ENCODE data around the gene BRD1.
"Not testable (repeated sequence)": the region's sequence is repeated elsewhere in the genome, so short reads cannot be mapped to it uniquely, and the experiment has no call there.

BRD1 gene

DNA sequence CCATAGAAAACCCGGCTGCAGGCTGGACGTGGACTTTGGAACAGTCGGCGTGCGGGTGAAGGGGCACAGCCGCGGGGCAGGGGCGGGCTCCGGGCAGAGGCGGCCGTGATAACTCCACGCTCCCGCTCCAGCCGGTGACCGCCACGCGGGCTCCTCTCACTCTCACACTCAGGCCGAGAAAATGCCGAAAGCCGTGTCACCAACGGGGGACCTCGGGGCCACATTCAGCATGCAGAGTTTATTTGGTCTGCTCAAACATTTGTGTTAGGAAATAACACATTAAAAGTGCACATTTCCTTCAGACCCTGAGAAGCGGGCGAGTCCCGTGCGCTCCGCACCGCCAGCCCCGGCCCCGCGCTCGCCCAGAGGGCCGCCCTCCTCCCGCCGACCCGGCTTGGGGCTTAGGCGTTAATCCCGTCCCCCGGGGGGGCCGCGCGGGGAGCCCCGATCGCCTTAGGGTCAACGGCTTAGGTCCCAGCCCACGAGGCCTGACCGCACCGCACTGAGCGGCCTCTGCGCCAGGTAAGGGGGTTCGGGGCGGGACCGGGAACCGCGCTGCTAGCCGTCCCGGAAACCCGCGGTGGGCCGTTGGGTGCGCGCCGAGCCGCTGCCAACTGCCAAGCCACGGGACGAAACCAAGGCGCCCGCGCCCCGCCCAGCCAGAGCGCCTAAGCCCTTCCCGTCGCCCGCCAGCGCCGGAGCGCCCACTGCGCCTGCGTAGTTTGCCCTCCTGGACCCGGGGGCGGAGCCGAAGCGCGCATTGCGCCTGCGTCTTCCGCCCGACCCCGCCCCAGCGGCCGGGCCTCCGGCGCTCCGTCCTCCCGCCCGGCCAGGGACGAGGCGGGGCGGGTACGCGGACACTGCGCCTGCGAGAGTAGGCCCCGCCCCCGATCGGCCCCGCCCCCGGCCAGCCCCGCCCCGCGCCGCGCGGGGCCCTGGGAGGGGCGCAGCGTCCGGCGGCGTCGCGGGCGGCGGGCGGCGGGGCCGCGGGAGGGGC, 25.5 kb upstream of the BRD1 start, which contains the start of gene ZBED4:
TSS of gene ZBED4 (plus strand) at position 947 of the 997 bp plus-strand sequence. CDS start 29,819 bp downstream, outside the sequence.
- peak; percentile 99 for DNase-seq

DNA sequence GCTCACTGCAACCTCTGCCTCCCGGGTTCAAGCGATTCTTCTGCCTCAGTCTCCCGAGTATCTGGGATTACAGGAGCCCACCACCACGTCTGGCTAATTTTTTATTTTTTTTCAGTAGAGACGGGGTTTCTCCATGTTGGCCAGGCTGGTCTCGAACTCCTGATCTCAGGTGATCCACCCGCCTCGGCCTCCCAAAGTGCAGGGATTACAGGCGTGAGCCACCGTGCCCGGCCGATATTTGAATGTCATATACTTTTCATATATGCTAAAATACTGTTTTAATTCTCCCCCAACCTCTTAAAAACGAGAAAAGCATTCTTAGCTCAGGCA, 24.9 kb upstream of the BRD1 start:
- not testable (repeated sequence) for DNase-seq

DNA sequence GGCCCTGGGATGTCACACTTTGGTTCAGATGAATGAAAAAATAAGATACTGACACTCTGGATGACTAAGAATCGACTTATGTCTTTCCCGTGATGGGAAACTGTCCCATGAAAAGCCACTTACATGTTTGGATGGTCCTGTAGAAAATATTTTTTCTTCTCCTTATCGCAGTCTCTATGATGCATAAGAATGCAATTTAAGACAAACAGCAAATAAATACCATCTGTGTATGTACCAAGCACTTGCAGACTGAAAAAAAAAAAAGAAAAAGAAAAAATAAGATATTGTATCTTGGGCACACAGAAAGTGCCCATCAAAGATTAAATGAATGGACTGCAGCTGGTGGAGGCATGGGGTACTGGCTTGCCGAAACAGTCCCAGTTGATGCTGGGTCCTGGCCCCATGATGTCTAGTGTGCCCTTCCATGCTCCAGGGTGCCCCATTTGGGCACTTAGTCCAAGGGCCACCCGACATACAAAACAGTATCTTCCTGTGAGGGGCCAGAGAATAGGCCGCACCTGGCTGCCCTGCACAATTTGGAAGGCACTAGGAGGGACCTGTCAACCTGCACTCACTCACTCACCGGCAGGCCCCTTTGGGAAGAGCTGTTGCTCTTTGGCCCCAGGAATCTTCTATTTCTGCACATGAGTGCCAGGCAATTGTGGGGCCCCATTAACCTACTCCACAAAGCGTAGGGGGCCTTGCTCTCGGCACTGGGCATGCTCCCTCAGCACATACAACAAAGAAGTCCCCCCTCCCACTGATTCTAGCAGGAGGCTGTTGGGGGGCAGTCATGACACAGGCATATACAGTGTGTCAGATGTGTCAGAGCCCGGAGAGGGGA, 23.5 kb upstream of the BRD1 start:
- DNase-seq: no peak

DNA sequence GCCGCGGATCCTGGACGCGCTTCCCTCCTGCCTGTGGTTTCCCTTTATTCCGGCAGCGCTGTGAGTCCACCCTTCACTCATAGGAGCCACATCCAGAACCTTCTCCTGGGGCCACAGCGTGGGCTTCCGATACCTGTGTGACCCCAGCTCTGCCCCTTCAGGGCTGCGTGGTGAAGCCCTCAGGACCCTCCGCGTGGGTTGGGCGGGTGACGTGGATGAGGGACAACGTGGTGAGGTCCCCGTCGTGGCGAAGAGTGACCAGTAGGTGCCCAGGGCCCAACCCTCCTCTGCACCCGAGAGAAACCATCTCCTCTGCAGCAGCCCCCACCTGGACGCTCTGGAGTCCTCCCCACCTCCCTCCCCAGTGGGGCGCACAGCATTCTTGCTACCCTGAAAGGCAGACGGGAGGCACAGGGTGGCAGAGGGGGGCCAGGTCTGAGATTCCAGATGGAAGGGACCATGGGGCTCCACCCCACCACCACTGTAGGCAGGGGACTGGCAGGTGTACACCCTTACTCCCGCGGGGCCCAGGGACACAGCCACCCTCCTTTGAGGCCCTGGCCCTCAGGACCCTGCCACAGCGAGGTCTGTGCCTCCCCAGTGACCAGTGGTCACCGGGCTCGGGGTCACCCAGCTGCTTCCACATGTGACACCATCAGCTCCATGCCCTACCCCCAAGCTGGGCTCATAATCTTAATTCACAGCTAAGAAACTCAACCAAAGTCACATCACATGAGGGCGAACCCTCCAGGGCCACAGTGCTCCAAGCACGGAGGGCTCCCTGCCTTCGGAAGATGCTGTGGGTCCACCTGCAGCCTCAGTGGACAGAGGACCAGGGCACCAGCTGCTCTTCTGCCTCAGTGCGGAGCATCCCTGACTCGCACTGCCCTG, 22.6 kb upstream of the BRD1 start:
- DNase-seq: no peak

DNA sequence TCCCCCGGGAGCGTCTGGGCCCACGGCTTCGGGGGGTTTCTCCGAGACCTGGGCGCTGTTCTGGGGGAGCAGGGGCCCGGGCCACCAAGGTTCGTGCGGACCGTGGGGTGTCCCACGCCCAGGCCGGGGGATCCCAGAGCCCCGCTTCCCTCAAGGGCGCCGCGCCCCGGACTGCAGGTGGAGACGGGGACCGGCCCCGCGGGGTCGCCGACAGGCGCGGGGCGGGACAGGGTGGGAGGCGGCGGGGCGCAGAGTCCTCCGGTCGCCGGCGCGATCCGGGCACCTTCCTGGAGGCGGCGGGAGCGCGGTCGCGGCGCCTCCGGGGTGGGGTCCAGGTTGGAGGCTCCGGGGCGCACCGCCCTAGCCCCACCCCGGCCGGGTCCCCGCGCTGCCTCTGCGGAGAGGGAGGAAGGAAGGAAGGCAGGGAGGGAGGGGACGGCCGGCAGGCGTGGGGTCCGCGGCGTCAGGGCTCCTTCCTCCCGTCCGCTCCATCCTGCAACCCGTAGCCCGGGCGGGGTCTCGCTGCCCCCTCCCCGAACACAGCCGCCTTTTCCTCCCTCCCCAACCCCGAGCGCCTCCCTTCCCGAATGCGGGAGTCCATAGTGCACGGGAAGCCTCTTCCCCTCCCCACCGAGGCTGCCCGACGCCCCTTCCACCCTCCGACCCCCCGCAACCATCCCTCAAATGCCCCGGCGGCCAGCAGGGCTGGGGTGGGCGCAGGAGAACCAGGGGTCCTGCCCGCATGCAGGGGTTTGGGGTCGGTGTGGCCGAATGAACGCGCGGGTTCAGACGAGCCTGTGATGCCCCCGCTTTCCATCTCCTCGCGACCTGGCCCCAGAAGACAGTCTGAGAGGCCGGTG, 21.7 kb upstream of the BRD1 start:
- DNase-seq: no peak

DNA sequence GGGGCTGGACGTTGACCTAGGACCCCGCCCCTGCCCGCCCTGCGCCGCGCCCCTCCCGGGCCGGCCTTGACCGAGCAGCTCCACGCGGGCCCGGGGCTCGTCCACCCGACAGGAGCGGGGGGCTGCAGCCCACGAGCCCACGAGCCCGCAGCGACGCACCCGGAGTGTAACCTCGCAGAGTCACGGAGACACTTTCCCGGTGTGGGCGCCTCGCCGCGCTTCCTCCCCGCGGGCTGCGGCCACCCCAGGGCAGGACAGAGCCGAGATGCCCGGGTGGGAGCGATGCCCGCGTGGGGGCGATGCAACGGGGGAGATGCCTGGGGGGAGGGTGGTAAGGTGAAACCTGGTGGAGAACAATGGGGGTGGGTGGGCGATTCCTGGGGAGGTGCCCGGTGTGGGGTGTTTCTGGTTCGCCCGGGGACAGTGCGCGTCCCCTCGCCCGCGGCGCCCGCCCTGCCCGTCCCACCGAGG, 21.1 kb upstream of the BRD1 start:
- DNase-seq: no peak

DNA sequence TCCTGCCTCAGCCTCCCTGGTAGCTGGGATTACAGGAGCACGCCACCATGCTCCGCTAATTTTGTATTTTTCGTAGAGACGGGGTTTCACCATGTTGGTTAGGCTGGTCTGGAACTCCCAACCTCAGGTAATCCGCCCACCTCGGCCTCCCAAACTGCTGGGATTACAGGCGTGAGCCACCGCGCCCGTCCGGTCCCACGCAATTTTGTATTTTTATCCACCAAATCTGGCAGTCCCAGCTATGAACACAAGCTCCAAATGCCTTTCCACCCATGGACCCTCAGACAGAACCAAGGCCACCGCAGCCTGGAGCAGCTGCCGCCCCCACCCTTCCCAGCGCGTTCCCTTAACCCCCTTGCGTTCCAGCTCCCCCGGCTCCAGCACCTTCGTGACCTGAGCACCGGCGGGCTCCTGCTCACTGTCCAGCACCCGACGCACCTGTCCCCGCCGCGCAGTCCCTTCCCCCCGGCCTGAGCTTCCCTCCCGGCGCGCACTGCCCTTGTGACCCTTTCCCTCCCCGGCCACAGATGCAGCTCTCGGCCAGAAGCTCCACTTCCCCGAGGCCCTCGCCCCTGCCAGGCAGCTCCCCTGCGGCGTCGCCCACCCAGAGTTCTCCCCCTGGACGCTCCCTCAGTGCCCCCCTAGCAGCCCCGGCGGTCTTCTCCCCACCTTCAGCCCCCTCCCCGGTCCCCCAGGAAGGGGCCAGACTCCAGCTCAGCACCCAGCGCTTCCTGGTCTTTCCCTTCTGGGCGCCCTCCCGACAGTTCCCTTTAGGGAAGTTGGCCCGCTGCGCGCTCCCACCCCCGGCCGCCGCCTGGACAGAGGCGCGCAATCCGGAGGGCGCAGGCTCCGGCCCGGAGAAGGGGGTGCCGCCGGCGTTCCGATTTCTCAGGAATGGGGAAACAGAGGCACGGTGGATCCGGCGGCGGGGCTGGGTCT, 20.3 kb upstream of the BRD1 start:
- DNase-seq: no peak

DNA sequence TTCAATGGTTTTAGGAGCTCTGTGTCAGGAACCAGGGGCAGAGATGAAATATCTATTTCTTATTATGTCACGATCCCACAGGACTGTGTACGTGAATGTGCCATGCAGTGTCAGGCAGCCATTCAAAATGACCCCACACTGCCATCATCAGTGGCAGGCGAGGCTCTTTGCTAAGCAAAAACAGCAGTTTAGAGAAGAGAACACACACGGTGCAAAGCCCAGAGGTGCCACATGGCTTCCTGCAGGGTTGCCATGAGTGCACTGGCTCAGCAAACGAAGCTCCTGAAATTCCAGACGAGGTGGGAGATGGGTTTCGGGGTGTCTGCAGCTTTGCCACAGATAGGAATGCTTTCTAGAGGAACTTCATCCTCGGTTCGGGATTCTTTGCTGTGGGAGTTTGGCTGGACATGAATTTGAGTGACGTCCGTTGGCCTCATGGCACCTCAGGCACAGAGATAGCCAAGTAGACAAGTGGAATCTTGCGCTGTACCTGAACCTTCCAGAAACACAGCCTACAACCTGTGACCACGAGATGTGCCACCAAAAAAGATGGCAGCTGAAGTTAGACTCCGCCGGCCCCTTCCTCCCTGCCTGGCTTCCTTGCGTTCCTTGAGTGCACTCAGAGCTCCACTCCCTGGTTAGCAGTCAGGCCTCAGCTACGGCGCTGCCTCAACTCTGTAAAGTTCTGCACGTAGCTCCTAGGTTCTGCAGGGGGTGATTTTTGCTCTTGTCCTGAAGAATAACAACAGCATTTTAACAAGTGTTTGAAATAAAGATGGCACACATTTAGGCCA, 18.2 kb upstream of the BRD1 start:
- DNase-seq: no peak

DNA sequence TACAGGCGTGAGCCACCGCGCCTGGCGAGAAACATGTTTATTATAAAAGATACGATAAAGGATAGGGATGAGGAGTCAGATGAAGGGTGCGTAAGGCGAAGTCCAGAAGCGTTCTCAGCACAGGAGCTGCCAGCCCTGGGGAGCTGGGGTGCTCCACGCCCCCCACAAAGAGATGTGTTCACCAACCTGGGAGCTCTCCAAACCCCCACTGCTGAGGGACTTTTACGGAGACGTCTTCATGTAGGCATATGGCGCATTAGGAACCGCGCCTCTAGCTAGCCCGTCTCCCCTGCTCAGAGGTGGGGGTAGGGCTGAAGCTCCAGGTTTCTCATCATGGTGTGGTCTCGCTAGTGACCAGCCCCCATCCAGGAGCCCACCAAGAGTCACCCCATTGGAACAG, 17.6 kb upstream of the BRD1 start:
- DNase-seq: no peak

DNA sequence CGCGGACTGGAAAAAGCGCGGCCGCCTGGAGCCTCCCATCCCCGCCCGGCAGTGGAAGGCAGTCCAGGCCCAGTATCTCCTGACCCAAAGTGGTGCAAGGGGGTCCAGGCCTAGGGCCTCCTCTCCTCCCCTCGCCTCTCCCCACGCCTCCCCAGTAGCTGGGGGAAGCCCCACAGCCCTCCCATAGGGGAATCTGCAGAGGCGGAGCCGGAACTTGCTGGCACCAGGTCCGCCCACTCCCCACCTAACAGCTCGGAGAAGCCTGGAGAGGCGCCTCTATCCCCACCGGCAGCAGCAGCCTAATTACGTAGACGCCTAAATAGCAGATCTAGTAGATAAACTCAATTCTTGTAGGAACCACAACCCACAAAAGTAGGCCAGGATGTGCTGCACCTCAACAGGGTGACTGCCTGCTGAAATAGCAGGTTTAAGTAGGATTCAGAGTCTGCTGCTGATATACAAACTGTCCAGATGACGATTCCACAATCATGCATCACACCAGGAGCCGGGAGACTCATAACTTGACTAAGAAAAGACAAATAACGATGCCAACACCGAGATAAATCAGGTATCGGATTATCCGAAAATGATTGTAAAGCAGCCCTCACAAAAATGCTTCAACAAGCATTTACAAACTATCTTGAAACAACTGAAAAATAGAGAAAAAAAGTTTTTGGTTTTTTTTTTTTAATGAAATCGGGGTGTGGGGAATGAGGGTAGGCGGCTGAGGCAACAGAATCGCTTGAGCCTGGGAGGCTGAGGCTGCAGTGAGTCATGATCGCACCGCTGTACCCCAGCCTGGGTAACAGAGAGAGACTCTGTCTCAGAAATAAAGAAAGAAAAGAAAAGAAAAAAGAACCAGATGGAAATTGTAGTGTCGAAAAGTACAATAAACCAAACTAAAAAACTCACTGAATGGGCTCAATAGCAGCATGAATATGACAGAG, 11.4 kb upstream of the BRD1 start:
- DNase-seq: peak; percentile 66

DNA sequence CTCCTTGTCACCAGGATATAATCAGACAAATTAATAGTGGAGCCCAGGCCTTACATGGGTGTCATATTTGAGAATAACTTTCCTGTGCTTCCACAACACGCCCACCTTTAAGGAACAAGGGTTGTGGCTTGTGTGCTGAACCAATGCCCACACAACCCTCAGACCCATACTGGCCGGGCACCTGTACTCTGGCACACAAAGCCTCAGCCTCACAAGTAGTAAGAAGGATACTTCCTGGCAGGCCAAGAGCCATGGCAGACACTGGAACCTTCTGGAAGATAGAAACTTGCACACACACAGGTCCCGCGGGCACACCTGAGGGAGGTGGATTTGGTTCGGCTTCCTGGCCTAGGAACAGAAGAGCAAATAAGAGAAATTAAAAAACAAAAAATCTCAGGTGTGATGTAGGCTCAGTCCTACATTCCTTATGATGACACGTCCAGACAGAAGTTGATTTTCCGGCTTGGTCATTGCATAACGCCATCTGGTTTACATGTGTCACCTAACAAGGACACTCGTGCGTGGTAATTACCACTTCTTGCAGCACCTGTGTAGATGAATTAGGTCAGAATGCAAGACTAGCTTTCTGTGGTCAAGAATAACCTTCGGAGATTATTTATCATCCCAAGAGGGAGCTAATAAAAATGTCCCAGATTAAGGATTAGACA, 5.8 kb upstream of the BRD1 start:
- no peak for DNase-seq

DNA sequence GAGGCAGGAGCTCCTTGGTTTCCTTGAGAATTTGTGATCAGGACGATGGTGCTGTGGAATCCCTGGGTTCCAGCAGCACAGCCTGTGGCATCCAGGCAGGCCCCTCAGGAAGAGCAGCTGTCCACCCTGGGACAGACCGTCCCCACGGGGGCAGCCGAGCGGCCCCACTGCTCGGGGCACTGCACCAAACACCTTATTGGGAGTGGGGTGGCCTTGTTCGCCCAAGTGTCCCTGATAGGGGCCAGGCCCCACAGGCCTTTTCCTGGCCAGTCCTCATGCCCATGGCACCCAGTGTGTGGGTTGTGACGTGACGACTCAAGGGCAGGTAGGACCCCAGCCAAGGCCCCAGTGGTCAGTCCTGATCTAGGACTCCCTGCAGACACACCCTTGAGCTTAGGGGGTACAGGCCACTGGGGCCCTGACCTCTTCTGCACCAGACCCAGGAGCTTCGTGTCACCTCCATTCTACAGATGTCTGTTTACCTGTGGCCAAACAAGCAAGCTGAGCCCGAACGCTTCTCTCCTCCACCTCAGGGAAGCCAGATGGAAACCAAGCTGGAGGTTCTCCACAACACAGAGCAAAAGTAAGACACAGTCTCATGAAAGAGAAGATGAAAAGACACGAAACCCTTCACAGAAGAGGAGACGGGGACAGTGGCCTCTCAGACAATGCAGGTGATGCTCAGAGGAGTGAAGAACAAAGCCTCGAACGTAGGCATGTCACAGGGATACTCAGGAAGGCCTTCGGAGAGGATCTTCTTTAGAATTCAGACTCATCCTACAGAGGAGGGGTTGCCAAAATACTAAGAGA, 1.6 kb upstream of the BRD1 start:
- no peak for DNase-seq

DNA sequence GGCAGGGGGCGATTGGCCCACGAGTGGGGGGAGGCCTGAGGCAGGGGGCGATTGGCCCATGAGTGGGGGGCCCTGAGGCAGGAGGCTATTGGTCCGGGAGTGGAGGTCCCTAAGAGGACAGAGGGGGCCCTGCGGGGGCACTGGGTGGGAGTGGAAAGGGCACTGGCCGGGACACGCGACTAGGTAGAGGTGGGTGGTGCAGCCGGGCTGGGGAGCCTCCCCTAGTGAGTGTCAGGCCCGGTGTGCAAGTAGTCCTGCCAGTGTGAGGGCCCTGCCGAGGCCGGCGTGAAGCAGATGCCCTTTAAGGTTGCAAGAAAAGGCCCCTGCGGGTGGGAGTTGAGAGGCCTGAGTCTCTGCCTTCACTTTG, 909 bp upstream of the BRD1 start:
- DNase-seq: no peak

DNA sequence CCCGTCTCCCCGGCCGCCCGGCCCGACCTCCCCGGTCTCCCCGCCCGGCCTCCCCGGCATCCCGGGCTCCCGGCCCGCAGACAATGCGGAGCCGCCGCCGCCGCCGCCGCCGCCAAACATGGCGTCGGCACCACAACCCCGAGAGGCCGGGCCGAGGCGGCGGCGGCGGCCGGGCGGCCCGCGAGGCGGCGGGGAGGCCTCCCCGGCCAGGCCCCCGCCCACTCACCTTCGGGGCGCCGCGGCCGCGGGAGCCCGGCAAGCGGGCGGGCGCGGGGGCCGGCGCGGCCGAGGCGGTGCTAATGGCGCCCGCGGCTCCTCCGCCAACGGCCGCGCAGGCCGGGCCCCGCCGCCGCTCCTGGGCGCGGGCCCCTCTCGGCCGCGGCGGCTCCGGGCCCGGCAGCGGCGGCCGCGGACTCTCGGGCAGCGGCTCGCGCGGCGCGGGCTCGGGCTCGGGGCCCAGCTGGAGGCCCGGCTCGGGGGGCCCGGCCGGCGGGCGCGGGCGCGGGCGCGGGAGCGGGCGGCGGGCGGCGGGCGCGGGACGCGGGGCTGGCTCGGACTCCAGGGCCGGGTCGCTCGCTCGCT, 311 bp downstream of the BRD1 start:
- no peak for DNase-seq

DNA sequence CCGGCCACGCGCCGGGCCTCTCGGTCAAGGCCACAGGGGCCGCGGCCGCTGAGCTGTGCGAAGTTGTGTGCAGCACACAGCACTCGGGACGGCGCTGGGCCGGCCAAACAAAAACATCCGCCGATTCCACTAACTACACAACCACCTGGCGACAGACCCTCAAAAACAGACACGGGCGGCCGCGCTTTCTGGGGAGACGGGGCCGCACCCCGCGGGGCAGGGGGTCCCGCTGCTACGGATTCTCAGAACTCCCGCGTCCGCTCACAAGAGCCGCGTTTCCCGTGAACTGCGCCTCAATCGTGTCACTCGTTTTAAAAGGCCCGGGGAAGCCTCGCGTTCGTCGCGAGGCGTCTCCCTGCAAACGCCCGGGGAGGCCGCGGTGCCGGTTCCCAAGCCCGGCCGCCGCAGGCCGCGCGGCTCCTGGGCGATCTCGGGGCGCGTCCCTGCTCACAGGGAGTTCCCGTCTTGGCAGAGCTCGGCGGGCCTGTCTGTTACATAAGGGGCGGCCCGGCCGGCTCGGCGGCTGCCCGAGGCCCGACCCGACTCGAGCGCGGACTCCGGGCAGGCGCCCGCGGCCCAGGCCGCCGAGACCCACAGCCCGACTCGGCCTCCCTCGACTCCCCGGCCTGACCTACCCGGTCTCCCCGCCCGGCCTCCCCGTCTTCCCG, 936 bp downstream of the BRD1 start:
- no peak for DNase-seq

All from activated gamma-delta T cell (primary cell).